Myocyte (in vitro differentiated cells): ENCODE measurements around the gene SYNPO2. TPM values are rescaled to one million over a fixed set of nuclear protein-coding genes. Genes with fewer than 3 reads are reported as not detected.
"Not testable (repeated sequence)": the region's sequence is repeated elsewhere in the genome, so short reads cannot be mapped to it uniquely, and the experiment has no call there.

Experiments used
- DNase-seq: peaks from one replicate; pipeline ENCODE4 v3.0.0-alpha.2; 2012; ENCODE audit warnings: low read depth
- total RNA-seq: library from RNA; depleted of rRNA; stranded (reverse); fragments of >200 nt; gene quantifications from 2 replicates; pipeline ENCODE4 v1.2.3, GENCODE V29; 2014

The SYNPO2 gene
- total RNA-seq, 1 donor from 2014 or later = 567 TPM

- no peak for DNase-seq
These were observed 107.2 kb downstream of the SYNPO2 start for GRCh38 chr4:118995693-118996391.

- peak; percentile 53 for DNase-seq
These were observed 108.9 kb downstream of the SYNPO2 start for GRCh38 chr4:118997601-118998000.

- no peak for DNase-seq
These were observed 111.3 kb downstream of the SYNPO2 start for GRCh38 chr4:118999919-119000318.

- DNase-seq = peak; percentile 72
These were observed 111.7 kb downstream of the SYNPO2 start for GRCh38 chr4:119000400-119000799.

GRCh38 chr4:119002476-119002875 lies 113.8 kb downstream of the SYNPO2 start:
- no peak for DNase-seq

- not testable (repeated sequence) for DNase-seq
These were observed 114.3 kb downstream of the SYNPO2 start for GRCh38 chr4:119003001-119003400.

- DNase-seq = no peak
These were observed 117.3 kb downstream of the SYNPO2 start for GRCh38 chr4:119005928-119006460.

- DNase-seq = no peak
These were observed 120.1 kb downstream of the SYNPO2 start for GRCh38 chr4:119008761-119009160.

- not testable (repeated sequence) for DNase-seq
These were observed 121.6 kb downstream of the SYNPO2 start for GRCh38 chr4:119010221-119010620.

- DNase-seq = peak; percentile 94
These were observed 122.4 kb downstream of the SYNPO2 start for GRCh38 chr4:119010909-119011606.

- no peak for DNase-seq
These were observed 122.9 kb downstream of the SYNPO2 start for GRCh38 chr4:119011607-119011988.

GRCh38 chr4:119014658-119015057 lies 126.0 kb downstream of the SYNPO2 start:
- DNase-seq = no peak

- peak; percentile 30 for DNase-seq
These were observed 128.0 kb downstream of the SYNPO2 start for GRCh38 chr4:119016636-119017035.

- no peak for DNase-seq
These were observed 129.0 kb downstream of the SYNPO2 start for GRCh38 chr4:119017636-119018035.

- DNase-seq = no peak
These were observed 131.5 kb downstream of the SYNPO2 start for GRCh38 chr4:119020158-119020557.

- DNase-seq = not testable (repeated sequence)
These were observed 133.9 kb downstream of the SYNPO2 start for GRCh38 chr4:119022520-119022919.

GRCh38 chr4:119024102-119024501 lies 135.4 kb downstream of the SYNPO2 start:
- no peak for DNase-seq

- peak; percentile 66 for DNase-seq
These were observed 136.8 kb downstream of the SYNPO2 start for GRCh38 chr4:119025420-119025819.

GRCh38 chr4:119025916-119026661 lies 137.4 kb downstream of the SYNPO2 start:
- DNase-seq = peak; percentile 88

GRCh38 chr4:119026662-119027444 lies 138.2 kb downstream of the SYNPO2 start:
- peak; percentile 95 for DNase-seq

- peak; percentile 88 for DNase-seq
These were observed 139.2 kb downstream of the SYNPO2 start for GRCh38 chr4:119027811-119028210.
